GM12874 (cell line): ENCODE data around the gene C2orf80.

Experiments used
- CTCF ChIP-seq: IDR thresholded peaks from 2 replicates; pipeline ENCODE4 v1.5.1; 2011; ENCODE audit warnings: low read depth, mild to moderate bottlenecking, control low read depth, low read length, moderate library complexity; ENCODE audit not compliant: insufficient read depth

Gene C2orf80

GRCh38 chr2:208186893-208187292 lies 2.9 kb downstream of the C2orf80 start:
- TF ChIP-seq CTCF, result no peak

GRCh38 chr2:208186465-208186864 lies 3.4 kb downstream of the C2orf80 start:
- no peak for TF ChIP-seq CTCF

DNA sequence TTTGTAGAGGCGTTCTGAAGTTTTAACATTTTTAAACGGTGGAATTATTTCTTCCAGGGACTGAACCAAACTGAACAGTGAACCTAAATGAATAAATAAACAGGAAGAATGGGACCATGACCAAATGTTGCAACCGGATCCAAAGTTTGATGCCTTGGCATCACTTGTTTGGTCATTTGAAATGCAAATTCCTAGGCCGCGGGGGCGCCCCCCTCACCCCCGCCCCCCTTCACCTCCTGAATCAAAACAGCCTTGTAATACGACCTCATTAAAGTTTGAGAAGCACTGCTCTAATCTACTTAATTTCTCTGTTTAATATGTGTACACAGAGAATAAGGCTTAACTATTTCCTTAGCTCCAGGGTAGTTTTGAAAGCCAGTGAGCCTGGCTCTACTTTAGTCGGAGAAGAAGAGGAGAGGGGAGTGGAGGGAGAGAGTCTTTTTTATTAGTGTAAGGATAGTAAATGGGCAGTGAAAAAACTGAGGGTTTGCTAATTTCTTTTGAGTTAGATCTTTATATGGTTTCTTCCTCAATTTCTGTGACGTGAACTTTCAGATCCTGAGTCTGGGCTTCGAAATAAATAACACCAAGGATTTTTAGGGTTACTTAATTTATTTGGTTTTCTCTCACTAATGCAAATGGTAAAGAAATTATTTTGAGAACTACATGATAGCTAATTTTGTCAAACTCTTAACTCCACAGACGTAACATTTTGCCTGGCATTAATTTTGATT lies 5.7 kb downstream of the C2orf80 start:
- TF ChIP-seq CTCF, result no peak

DNA sequence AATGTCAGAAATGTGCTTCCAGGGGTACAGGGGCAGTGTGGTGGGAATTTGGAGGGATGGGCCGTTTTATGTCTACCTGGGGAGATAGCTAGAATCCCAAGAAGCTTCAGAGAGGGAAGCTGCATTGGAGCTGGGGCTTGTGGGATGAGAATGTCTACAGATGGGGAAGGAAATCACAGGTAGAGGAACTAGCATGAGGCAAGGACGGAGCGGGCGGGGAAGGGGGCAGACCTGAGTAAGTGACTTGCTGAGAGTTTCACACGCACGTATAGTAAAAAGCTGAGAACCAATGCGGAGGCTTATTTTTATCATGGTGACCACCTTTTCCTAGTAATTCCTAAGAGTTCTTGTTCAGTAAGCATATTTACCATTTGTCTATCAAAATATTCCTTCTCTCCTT lies 6.3 kb downstream of the C2orf80 start:
- TF ChIP-seq CTCF, result no peak

GRCh38 chr2:208182835-208183234 lies 7.0 kb downstream of the C2orf80 start:
- TF ChIP-seq CTCF, result no peak

- TF ChIP-seq CTCF, result no peak
These were observed 10.7 kb downstream of the C2orf80 start for GRCh38 chr2:208179028-208179609.

DNA sequence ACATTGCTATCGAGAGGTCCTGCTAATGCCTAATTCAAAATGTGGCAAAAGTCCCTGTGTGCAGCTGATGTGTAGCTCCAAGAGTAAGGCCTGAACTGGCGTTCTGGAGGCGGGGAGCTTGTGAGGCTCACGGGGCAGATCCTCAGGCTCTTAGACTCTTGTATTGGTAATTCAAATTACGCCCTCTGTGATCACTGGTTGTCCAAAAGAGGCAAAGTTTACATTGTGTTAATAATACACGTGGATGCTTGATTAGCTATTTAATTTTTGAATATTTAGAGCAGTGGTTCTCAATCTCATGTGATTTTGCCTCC lies 14.0 kb downstream of the C2orf80 start:
- no peak for TF ChIP-seq CTCF
